GM18909 (cell line): ENCODE data around the gene HELZ.

Experiments used
- ATAC-seq: cut with Tn5 transposase; IDR thresholded peaks from one replicate; pipeline ENCODE4 v1.9.1; 2021; ENCODE audit warnings: mild to moderate bottlenecking; ENCODE audit not compliant: unreplicated experiment, poor library complexity

The HELZ gene

DNA sequence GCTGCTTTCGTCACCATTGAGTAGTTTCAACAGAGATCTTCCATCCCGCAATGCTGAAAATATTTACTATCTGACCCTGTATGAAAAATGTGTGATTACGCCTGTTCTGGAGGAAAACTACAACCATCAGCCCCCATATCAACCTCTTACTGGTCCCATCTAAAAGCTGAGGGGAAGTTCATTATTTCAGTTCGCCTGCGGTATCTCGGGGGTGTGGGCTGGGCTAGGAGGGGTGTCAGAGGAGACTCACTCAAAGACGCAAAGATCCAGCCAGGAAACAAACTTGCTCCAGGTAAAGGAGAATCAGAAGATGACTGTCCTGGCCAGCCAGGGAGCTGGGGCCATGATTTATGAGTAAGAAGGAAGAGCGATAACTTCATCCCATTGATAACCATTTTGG lies 187.0 kb downstream of the HELZ start:
- no peak for ATAC-seq

DNA sequence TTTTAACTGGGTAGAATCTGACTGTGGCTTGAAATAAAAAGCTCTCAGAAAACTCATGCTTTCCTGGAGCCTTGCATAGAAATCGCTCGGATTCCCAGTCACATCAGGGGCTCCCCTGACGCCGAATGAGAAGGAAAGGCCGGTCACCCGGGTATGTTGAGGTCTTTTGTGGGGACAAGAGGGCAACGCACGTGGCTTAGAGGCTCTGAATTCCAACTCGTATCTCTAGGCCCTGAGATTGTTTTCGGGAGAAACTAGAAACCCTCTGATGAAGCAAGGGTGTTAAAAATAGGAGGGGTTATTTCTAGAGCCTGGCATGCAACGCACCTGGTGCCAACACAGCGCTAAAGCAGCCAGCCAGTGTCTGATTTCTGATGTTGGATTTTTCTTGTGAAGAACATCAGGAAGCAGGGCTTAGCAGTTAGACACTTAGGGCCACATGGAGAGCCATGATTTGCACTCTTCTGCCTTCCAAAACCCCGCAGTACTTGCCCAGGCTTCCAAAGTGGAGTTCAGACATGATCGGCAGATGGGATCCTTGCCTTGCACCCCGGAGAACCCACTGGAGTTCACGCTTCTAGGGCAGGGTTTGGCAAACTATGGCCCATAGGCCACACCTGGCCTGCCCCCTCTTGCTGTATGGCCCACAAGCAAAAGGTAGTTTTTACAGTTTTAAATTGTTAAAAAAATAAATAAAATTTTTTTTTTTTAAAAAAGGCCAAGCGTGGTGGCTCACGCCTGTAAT lies 188.1 kb downstream of the HELZ start:
- no peak for ATAC-seq

DNA sequence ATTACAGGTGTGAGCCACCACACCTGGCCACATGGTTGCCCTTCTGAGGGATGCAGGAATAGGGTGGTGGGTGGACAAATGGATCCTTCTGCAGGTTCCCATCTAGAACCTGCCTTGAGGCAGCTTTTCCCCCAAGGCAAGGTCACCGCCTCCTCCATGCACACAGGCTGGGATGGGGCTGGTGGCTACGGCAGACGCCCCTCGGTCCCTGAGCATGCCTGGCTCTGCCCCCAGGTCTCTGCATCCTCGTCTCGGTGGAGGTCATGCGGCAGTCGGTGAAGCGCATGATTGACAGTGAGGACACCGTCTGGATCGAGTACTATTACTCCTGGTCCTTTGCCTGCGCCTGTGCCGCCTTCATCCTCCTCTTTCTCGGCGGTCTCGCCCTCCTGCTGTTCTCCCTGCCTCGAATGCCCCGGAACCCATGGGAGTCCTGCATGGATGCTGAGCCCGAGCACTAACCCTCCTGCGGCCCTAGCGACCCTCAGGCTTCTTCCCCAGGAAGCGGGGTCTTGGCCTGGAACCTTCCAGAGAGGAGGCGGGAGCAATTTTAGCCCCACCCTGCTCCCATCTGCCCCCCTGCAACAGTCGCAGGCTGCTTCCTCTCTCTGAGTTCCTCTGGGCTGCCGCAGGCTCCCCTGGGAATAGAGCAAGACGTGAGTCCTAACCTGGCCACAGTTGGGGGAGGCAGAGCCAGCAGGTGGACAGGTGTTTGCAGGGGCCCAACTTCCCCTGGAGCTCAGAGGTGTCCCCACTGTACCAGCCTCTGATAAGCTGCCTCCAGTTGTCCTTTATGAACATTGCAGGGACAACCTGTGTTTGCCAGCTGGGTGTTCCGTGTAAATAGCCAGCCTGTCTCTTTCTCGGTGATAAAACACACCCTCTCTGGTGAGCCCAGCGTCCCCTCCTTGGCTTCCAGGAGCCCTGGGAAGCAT lies 188.9 kb downstream of the HELZ start:
- no peak for ATAC-seq

- ATAC-seq, result no peak
Measured at GRCh38 chr17:67055041-67055443, 190.0 kb downstream of the HELZ start.

DNA sequence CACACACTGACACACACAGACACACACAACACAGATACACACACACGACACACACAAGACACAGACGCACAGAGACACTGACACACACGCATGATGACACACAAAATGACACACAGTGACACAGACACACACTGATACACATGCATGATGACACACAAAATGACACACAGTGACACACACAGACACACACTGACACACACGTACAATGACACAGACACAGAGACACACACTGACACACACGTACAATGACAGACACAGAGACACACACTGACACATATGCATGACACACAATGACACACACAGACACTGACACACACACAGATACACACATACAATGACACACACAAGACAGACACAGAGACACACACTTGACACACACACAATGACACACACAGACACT lies 190.4 kb downstream of the HELZ start:
- no peak for ATAC-seq

DNA sequence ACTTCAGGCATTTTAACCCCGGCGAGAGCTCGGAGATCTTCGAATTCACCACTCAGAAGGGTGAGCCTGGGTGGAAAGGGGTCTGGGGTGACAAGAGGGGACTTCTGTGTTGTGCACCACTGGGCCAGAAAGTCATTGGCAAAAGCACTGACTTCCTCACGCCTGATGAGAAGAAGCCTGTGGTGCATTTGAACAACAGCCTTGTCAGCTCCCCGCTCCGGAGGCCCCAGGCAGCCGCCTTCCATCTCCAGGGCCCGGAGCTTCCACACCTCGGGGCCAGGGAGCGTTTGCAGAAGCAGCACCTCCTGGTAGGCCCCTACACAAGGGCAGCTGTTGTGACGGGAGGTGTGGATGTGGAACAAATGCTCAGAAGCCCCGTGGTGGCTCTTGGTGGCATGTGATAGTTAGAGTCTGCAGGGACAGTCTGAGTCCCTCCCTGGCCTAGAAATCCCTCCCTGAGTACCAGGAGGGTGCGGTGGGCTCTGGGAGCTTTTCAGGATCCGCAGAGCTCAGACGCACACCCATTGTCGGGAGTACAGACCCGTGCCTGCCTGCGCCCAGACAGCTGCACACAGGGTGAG lies 190.9 kb downstream of the HELZ start:
- no peak for ATAC-seq

DNA sequence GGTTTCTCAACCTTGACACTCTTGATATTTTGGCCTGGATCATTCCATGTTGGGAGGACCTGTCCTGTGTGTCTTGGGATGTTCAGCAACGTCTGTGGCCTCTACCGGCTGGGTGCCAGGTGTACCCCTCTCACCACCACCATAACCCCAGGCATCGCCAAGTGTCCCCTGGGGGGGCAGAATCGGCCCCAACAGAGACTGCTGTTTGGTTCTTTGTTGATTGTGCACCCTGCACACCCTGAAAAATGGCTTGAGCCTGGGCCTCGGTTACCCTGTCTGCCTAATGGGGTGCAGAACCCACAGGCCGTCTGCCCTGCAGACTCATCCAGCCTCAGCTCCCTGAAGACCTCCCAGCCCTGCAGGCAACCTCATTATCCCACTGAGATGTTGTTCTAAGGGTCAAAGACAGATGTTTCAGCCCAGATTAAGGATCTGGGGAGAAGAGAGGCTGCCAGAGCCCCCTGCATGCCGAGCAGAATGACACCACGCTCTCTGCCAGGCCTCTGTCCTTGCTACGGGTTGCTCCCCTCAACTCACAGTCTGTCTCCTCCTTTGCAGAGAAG lies 191.5 kb downstream of the HELZ start:
- no peak for ATAC-seq

- ATAC-seq, result no peak
Measured at GRCh38 chr17:67052720-67053437, 192.1 kb downstream of the HELZ start.

- no peak for ATAC-seq
Measured at GRCh38 chr17:67051837-67052236, 193.2 kb downstream of the HELZ start.

DNA sequence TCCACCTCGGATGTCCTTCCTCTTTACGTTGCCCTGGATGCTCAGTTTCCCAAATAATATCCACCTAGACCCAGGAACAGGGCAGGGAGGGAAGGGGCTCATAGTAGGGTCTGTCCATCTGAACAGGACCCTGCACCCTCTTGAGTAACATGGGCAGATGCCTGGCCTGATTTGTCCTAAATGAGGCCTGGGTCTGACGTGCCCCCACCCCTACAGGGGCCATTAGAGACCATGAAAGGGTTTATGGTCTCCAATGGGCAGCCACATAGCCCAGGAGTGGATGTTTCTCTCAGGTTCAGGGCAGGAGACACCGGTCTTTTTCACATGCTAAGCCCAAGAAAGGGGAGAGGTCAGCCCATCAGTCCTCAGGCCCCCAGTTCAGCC lies 193.8 kb downstream of the HELZ start:
- no peak for ATAC-seq

DNA sequence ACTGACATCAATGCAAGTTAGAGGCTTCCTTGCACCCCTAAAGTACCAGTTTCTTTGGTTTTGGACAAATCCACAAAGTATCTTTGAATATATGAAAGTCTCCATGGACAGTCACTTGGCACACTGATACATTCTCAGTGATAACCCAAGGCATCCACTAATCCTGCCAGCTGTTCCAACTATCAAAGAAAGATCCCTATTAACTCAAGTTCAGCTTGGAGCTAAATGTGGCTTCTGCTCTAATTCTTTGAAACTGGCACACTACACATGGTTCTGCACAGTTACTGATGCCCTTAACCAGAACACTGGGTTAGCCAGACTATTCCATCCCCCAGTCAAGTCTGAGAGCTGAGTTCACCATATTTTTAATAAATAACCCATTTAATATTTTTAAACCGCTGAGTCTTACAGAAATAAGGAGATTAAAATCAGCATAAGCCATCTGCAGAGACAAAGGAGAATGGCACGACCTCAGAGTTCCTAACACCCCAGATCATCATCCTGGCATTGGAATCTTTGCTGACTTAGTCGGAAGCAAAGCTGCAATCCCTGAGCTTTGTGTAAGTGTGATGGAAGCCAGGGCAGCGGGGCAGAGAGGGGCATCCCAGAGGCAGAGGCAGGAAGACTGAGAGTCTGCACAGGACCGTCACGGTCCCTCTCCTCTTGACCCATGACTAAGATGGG lies 194.4 kb downstream of the HELZ start:
- no peak for ATAC-seq

DNA sequence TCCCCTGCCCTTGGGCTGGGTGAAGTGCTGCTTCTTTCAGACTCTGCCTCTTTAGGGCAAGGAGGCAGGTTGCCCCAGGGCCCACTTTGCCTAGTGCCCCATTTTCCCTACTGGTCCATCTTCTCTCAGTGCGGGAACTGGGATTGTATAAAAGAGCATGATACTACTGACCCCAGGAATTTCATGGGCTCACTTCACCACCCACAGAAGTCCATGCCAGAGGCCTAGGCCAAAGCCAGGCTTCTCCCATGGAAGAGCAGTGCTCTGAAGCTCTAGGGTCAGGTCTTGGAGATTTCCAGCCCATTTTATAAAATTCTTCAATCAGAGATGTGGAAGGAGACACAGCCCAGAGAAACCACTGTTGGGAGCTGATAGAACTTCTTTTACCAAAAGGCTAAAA lies 194.9 kb downstream of the HELZ start:
- no peak for ATAC-seq

DNA sequence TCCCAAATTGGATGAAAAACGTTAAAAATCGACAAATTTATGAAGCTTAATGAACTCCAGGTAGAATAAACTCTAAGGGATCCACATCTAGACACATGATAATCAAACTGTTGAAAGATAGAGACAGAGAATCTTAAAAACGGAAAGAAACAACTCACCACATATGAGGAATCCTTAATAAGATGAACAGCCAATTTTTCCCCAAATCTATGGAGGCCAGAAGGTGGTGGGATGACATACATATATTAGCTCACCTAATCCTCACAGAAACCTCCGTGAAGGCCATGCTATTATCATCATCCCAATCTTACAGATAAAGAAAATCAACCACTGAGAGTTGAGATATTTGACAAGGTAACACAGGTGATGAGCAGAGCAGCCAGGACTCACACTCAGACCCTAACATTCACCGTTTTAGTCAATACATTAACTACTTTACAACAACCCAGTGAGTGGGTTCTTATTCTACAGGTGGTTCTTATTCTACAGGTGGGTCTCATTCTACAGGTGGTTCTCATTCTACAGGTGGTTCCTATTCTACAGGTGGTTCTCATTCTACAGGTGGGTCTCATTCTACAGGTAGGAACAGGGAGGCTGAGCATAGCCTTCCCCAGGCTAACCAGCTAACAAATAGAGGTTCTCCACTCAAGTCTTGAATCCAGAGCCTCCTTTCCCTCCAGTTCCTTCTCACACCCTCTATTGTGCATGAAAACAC lies 195.8 kb downstream of the HELZ start:
- no peak for ATAC-seq

DNA sequence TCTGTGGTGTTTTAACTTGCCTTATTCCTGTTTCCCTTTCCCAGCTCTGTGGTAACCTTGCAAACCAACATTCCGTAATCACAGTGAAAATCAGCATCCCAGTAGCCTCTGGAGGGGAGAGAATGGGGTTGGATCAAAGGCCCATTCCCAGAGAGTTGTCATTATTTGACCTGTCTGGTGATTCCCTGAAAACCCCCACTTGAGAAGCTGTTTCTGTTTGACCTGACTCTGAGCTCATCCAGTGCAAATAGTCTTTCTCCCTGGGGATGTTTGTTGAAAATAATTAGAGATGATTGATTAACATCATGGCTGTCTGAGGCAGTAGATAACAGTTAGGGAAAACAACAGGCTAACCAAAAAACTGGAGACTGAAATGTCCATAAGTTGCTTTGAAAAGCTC lies 197.6 kb downstream of the HELZ start:
- no peak for ATAC-seq

GRCh38 chr17:67046398-67046797 lies 198.6 kb downstream of the HELZ start:
- ATAC-seq, result no peak

DNA sequence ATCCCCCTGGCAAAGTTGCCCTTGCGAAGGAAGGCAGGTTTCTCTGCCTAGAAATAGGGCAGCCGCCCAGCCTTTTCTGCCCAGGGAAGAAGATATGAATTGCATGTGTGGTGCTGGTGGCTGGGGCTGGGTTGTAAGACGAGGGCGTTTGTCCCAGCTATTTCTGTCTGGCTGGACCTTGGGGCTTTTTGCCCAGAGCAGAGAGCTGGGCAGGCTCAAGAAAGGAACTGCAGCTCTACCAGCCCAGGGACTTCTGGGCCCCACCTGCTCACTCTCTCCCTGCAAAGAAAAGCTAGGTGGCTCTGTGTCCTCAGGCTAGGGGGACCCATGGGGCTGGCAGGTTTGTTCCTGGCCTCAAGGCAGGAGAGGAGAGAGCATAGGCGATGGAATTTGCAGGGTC lies 200.1 kb downstream of the HELZ start:
- no peak for ATAC-seq

GRCh38 chr17:67044016-67044772 lies 200.8 kb downstream of the HELZ start, which contains the start of gene CACNG1:
CACNG1 (plus strand) TSS chr17:67044554; CDS start chr17:67044661, 107 bp downstream.
- ATAC-seq, result no peak

GRCh38 chr17:67043283-67043682 lies 201.7 kb downstream of the HELZ start:
- no peak for ATAC-seq
